Spleen (tissue), 11 donors: ENCODE data around the gene MYBPHL. TPM values are rescaled to one million over a fixed set of nuclear protein-coding genes. Genes with fewer than 3 reads are reported as not detected.

ENCODE experiments used
- DNase-seq: peaks from one replicate; pipeline ENCODE4 v3.0.0-alpha.2; 2020
- H3K27ac ChIP-seq, 8 donors: fragments of 200-600 bp; sonication (generic) in 7 of 8; 1 replicate in 4 of 8; 2 replicates in 4 of 8; pipeline versions ENCODE4 v1.5.0 to v1.8.0; 2016 to 2021; ENCODE audit warnings: inconsistent platforms in 4 of 8, mild to moderate bottlenecking in 4 of 8, moderate library complexity in 1 of 8
- H3K27me3 ChIP-seq, 7 donors: fragments of 200-600 bp; sonication (generic) in 6 of 7; replicated peaks in 1 of 7; 1 replicate in 4 of 7; 2 replicates in 3 of 7; pipeline versions ENCODE4 v1.5.0 to v1.8.0; 2016 to 2021; ENCODE audit warnings: inconsistent platforms in 3 of 7, mild to moderate bottlenecking in 1 of 7
- H3K36me3 ChIP-seq, 6 donors: fragments of 200-600 bp; sonication (generic) in 5 of 6; 1 replicate in 4 of 6; 2 replicates in 2 of 6; pipeline versions ENCODE4 v1.5.0 to v1.8.0; 2016 to 2021; ENCODE audit warnings: inconsistent platforms in 2 of 6
- H3K4me1 ChIP-seq, 6 donors: fragments of 200-600 bp; sonication (generic) in 5 of 6; 1 replicate in 3 of 6; 2 replicates in 3 of 6; pipeline versions ENCODE4 v1.5.0 to v1.8.0; 2016 to 2021; ENCODE audit warnings: inconsistent platforms in 3 of 6
- H3K4me3 ChIP-seq, 8 donors: fragments of 200-600 bp; sonication (generic) in 7 of 8; 1 replicate in 4 of 8; 2 replicates in 4 of 8; pipeline versions ENCODE4 v1.5.0 to v1.8.0; 2016 to 2021; ENCODE audit warnings: inconsistent platforms in 4 of 8, mild to moderate bottlenecking in 4 of 8, moderate library complexity in 2 of 8
- H3K9me3 ChIP-seq, 8 donors: fragments of 200-600 bp; sonication (generic) in 7 of 8; 1 replicate in 4 of 8; 2 replicates in 4 of 8; pipeline versions ENCODE4 v1.5.0 to v1.8.0; 2016 to 2021; ENCODE audit warnings: inconsistent platforms in 4 of 8
- POLR2A ChIP-seq, 3 donors: fragments of 450-650 bp; IDR thresholded peaks; one replicate each; pipeline ENCODE4 v1.5.1; 2017; ENCODE audit warnings: antibody characterized with exemption in 3 of 3, mild to moderate bottlenecking in 1 of 3
- POLR2AphosphoS5 ChIP-seq, 3 donors: sonication (generic); formaldehyde crosslinking; IDR thresholded peaks; one replicate each; pipeline ENCODE4 v1.5.1; 2017; ENCODE audit warnings: antibody characterized with exemption in 3 of 3
- WGBS, 5 donors: extraction: QIAGEN DNeasy Blood & Tissue Kit in 3 of 5; methylation state at CpG; one replicate each; pipeline versions ENCODE4 v1.1.5 to v1.1.7; 2013 to 2018; 5-methylcytosine and 5-hydroxymethylcytosine counted together
- intact Hi-C: fragments of 100-400 bp; cut with DNase I; formaldehyde crosslinking; loops from one replicate; pipeline ENCODE4 v1.15.0; 2023; ENCODE audit warnings: low total_unique reads
- polyA plus RNA-seq, 3 donors: library from polyadenylated mRNA; stranded (reverse); fragments of 200-250 nt; gene quantifications; one replicate each; pipeline ENCODE4 v1.2.1, GENCODE V29; 2013
- total RNA-seq, 7 donors: library from RNA; depleted of rRNA in 3 of 7; stranded (reverse); fragments of >200 nt in 3 of 7; fragmentation: NEBNext Ultra II Directional in 4 of 7; extraction: Animal tissue kit (Norgen Biotek cat#: 25700) in 4 of 7; gene quantifications; one replicate each; pipeline versions ENCODE4 v1.1.0 to v1.2.1, GENCODE V29; 2016 to 2021
- TF ChIP-seq, protein P1 (sequence below), 11 experiments: fragments of 200-600 bp in 7 of 11; fragments of 450-650 bp in 4 of 11; sonication (generic) in 4 of 11; IDR thresholded peaks in 8 of 11; conservative IDR thresholded peaks in 3 of 11; 1 replicate in 7 of 11; 2 replicates in 4 of 11; pipeline versions ENCODE4 v1.4.0 to v1.8.0; 2016 to 2021; ENCODE audit warnings: antibody characterized with exemption in 11 of 11, inconsistent platforms in 4 of 11, mild to moderate bottlenecking in 1 of 11
- donor health status: healthy with polysubstance abuse.
- donor health status: DM: no; HTN: no; CAD: no; lungs with moderate emphysema.
- donor health status: DM: no; HTN: no; CAD: no.
- donor health status: Bipolar disorder and iron deficiency.
- donor health status: healthy.
- donor health status: DM: no; HTN: no; CAD: no.
- donor health status: DM: yes; HTN: yes; CAD: no.

The MYBPHL gene
- total and polyA plus RNA-seq, 10 donors: not detected

DNA sequence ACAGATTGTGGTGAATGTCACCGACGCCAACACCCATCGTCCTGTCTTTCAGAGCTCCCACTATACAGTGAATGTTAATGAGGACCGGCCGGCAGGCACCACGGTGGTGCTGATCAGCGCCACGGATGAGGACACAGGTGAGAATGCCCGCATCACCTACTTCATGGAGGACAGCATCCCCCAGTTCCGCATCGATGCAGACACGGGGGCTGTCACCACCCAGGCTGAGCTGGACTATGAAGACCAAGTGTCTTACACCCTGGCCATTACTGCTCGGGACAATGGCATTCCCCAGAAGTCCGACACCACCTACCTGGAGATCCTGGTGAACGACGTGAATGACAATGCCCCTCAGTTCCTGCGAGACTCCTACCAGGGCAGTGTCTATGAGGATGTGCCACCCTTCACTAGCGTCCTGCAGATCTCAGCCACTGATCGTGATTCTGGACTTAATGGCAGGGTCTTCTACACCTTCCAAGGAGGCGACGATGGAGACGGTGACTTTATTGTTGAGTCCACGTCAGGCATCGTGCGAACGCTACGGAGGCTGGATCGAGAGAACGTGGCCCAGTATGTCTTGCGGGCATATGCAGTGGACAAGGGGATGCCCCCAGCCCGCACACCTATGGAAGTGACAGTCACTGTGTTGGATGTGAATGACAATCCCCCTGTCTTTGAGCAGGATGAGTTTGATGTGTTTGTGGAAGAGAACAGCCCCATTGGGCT, 54.5 kb downstream of the MYBPHL start:
- Histone ChIP-seq H3K4me3 (no peak overlapping the region), H3K27ac (no peak overlapping the region), H3K27me3 (peaks cover 0 to 48% (median 7%) of the 10 kb centered on the region in 7 donors), H3K4me1 (peaks cover 0 to 41% (median 26%) of the 10 kb centered on the region in 6 donors), H3K9me3 (no peaks in the 10 kb centered on the region), H3K36me3 (no peaks in the 10 kb centered on the region)
- WGBS, 5 donors: 94 to 97% (median 96%) methylated on average over 29 to 31 of the region's 31 CpGs
- DNase-seq: no peak
- TF ChIP-seq, protein P1, sequence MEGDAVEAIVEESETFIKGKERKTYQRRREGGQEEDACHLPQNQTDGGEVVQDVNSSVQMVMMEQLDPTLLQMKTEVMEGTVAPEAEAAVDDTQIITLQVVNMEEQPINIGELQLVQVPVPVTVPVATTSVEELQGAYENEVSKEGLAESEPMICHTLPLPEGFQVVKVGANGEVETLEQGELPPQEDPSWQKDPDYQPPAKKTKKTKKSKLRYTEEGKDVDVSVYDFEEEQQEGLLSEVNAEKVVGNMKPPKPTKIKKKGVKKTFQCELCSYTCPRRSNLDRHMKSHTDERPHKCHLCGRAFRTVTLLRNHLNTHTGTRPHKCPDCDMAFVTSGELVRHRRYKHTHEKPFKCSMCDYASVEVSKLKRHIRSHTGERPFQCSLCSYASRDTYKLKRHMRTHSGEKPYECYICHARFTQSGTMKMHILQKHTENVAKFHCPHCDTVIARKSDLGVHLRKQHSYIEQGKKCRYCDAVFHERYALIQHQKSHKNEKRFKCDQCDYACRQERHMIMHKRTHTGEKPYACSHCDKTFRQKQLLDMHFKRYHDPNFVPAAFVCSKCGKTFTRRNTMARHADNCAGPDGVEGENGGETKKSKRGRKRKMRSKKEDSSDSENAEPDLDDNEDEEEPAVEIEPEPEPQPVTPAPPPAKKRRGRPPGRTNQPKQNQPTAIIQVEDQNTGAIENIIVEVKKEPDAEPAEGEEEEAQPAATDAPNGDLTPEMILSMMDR (IDR thresholded peaks at IDR 0.05 in 8 of 11, conservative IDR thresholded peaks at IDR 0.05 in 3 of 11): no peak
- no peak for TF ChIP-seq POLR2AphosphoS5 (IDR thresholded peaks at IDR 0.05)
- TF ChIP-seq POLR2A (IDR thresholded peaks at IDR 0.05): no peak
- intact Hi-C loops: no loop called here

DNA sequence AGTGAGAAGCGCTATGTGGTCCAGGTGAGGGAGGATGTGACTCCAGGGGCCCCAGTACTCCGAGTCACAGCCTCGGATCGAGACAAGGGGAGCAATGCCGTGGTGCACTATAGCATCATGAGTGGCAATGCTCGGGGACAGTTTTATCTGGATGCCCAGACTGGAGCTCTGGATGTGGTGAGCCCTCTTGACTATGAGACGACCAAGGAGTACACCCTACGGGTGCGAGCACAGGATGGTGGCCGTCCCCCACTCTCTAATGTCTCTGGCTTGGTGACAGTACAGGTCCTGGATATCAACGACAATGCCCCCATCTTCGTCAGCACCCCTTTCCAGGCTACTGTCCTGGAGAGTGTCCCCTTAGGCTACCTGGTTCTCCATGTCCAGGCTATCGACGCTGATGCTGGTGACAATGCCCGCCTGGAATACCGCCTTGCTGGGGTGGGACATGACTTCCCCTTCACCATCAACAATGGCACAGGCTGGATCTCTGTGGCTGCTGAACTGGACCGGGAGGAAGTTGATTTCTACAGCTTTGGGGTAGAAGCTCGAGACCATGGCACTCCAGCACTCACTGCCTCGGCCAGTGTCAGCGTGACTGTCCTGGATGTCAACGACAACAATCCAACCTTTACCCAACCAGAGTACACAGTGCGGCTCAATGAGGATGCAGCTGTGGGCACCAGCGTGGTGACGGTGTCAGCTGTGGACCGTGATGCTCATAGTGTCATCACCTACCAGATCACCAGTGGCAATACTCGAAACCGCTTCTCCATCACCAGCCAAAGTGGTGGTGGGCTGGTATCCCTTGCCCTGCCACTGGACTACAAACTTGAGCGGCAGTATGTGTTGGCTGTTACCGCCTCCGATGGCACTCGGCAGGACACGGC, 55.3 kb downstream of the MYBPHL start:
- DNase-seq: peak; percentile 66
- H3K27me3 ChIP-seq: peaks cover 0 to 55% (median 7%) of the 10 kb centered on the region in 7 donors
- no peak overlapping the region for H3K27ac ChIP-seq
- intact Hi-C loops: no loop called here
- no peak for TF ChIP-seq POLR2A (IDR thresholded peaks at IDR 0.05)
- TF ChIP-seq, protein P1 (IDR thresholded peaks at IDR 0.05 in 8 of 11, conservative IDR thresholded peaks at IDR 0.05 in 3 of 11): no peak
- no peak for TF ChIP-seq POLR2AphosphoS5 (IDR thresholded peaks at IDR 0.05)
- H3K4me1 ChIP-seq: peaks cover 0 to 41% (median 26%) of the 10 kb centered on the region in 6 donors
- no peaks in the 10 kb centered on the region for H3K9me3 ChIP-seq
- H3K36me3 ChIP-seq: no peaks in the 10 kb centered on the region
- no peak overlapping the region for H3K4me3 ChIP-seq
- WGBS, 5 donors: 92 to 96% (median 95%) methylated on average over 27 to 32 of the region's 32 CpGs

DNA sequence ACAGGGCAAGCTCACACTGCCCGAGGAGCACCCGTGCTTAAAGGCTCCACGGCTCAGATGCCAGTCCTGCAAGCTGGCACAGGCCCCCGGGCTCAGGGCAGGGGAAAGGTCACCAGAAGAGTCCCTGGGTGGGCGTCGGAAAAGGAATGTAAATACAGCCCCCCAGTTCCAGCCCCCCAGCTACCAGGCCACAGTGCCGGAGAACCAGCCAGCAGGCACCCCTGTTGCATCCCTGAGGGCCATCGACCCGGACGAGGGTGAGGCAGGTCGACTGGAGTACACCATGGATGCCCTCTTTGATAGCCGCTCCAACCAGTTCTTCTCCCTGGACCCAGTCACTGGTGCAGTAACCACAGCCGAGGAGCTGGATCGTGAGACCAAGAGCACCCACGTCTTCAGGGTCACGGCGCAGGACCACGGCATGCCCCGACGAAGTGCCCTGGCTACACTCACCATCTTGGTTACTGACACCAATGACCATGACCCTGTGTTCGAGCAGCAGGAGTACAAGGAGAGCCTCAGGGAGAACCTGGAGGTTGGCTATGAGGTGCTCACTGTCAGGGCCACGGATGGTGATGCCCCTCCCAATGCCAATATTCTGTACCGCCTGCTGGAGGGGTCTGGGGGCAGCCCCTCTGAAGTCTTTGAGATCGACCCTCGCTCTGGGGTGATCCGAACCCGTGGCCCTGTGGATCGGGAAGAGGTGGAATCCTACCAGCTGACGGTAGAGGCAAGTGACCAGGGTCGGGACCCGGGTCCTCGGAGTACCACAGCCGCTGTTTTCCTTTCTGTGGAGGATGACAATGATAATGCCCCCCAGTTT, 56.1 kb downstream of the MYBPHL start:
- Histone ChIP-seq H3K4me1 (peaks cover 0 to 41% (median 26%) of the 10 kb centered on the region in 6 donors), H3K4me3 (peak overlapping the region in 4 of 8 donors; percentile 46 to 86 (median 58)), H3K36me3 (no peaks in the 10 kb centered on the region), H3K9me3 (no peaks in the 10 kb centered on the region), H3K27me3 (peaks cover 0 to 62% (median 7%) of the 10 kb centered on the region in 7 donors), H3K27ac (no peak overlapping the region)
- 91 to 95% (median 91%) methylated on average over 21 to 33 of the region's 33 CpGs for WGBS, 5 donors
- TF ChIP-seq, protein P1 (IDR thresholded peaks at IDR 0.05 in 8 of 11, conservative IDR thresholded peaks at IDR 0.05 in 3 of 11): no peak
- TF ChIP-seq POLR2AphosphoS5 (IDR thresholded peaks at IDR 0.05) (no peak), POLR2A (IDR thresholded peaks at IDR 0.05) (no peak)
- intact Hi-C loops: no loop called here
- DNase-seq: peak; percentile 48
